ENCODE measurements around the gene SRRM5.
A peak's percentile ranks its signal among the peaks of the same experiment; 100 is the strongest.
"Not testable (repeated sequence)": the region's sequence is repeated elsewhere in the genome, so short reads cannot be mapped to it uniquely, and the experiment has no call there.

SRRM5 gene

DNA sequence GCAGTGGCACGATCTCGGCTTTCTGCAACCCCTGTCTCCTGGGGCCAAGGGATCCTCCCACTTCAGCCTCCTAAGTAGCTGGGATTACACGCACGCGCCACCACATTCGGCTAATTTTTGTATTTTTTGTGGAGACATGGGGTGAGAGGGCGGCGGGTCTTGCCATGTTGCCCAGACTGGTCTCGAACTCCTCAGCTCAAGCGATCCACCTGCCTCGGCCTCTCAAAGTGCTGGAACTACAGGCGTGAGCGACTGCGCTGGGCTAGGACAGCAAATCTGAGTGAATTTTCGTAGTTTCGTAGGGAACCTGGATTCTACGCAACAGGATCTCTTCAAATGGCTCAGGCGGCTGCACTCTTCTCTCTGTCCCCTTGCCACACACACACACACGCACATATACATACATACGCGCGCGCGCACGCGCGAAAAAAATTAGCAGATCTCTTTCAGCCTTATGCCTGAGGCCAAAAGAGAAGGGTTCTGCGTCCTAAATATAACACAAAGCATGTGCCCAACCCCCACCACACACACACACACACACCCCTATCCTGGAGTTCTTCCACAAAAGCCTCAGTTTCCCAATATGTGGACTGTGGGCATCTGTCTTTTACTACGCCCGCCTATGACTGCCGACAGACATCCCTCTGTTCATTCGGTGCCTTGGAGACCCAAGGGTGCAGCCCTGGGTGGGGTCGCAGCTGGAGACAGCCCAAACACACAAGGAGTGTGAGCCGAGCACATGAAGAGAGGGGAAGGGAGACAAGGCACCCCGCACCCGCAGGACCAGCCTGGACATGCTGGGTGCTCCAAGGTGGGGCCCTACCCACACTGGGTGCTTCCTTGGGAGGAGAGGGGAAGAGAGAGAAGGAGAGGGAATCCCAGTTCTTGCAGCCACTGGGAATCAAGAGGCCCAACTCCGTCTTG is 35.7 kb upstream of the SRRM5 start:
- H3K9me3 ChIP-seq: no peaks in the 10 kb centered on the region
- no peak for DNase-seq
- TF ChIP-seq, protein P1, sequence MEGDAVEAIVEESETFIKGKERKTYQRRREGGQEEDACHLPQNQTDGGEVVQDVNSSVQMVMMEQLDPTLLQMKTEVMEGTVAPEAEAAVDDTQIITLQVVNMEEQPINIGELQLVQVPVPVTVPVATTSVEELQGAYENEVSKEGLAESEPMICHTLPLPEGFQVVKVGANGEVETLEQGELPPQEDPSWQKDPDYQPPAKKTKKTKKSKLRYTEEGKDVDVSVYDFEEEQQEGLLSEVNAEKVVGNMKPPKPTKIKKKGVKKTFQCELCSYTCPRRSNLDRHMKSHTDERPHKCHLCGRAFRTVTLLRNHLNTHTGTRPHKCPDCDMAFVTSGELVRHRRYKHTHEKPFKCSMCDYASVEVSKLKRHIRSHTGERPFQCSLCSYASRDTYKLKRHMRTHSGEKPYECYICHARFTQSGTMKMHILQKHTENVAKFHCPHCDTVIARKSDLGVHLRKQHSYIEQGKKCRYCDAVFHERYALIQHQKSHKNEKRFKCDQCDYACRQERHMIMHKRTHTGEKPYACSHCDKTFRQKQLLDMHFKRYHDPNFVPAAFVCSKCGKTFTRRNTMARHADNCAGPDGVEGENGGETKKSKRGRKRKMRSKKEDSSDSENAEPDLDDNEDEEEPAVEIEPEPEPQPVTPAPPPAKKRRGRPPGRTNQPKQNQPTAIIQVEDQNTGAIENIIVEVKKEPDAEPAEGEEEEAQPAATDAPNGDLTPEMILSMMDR (IDR thresholded peaks at IDR 0.05; ENCODE audit: low read depth, low read length): no peak
- no peaks in the 10 kb centered on the region for H3K27me3 ChIP-seq
- no peaks in the 10 kb centered on the region for H3K36me3 ChIP-seq
- H3K4me1 ChIP-seq: no peaks in the 10 kb centered on the region
- H3K4me3 ChIP-seq (ENCODE audit: low read depth, low read length): peak overlapping the region; percentile 47

- TF ChIP-seq, protein P1 (IDR thresholded peaks at IDR 0.05; ENCODE audit: low read depth, low read length): no peak
- Histone ChIP-seq H3K4me3 (ENCODE audit: low read depth, low read length) (no peak overlapping the region), H3K27me3 (no peaks in the 10 kb centered on the region), H3K4me1 (no peaks in the 10 kb centered on the region), H3K9me3 (no peaks in the 10 kb centered on the region), H3K36me3 (no peaks in the 10 kb centered on the region)
- no peak for DNase-seq
Measured at GRCh38 chr19:43578787-43579186, 33.1 kb upstream of the SRRM5 start.

DNA sequence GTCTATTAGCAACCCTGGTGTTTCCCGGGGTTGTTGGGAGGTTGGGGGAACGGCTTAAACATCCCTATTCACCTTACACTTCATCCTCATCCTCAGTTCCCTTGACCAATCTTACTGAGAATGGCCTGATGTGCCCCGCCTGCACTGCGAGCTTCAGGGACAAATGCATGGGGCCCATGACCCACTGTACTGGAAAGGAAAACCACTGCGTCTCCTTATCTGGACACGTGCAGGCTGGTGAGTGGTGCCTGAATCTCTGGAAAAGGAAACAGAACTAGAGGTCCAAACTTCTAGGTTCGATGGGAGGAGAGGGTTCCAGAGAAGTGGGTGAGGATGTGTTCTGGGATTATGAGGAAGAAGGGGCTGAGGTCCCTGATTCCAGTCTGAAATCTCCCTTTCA is 30.4 kb upstream of the SRRM5 start:
- H3K27me3 ChIP-seq: no peaks in the 10 kb centered on the region
- peaks cover 6% of the 10 kb centered on the region for H3K4me1 ChIP-seq
- H3K36me3 ChIP-seq: no peaks in the 10 kb centered on the region
- DNase-seq: no peak
- TF ChIP-seq, protein P1 (IDR thresholded peaks at IDR 0.05; ENCODE audit: low read depth, low read length): no peak
- H3K9me3 ChIP-seq: no peaks in the 10 kb centered on the region
- H3K4me3 ChIP-seq (ENCODE audit: low read depth, low read length): no peak overlapping the region

- TF ChIP-seq, protein P1 (IDR thresholded peaks at IDR 0.05; ENCODE audit: low read depth, low read length): no peak
- Histone ChIP-seq H3K27me3 (no peaks in the 10 kb centered on the region), H3K4me3 (ENCODE audit: low read depth, low read length) (no peak overlapping the region), H3K9me3 (no peaks in the 10 kb centered on the region), H3K36me3 (no peaks in the 10 kb centered on the region), H3K4me1 (peaks cover 7% of the 10 kb centered on the region)
- no peak for DNase-seq
Measured at GRCh38 chr19:43582495-43582894, 29.4 kb upstream of the SRRM5 start.

DNA sequence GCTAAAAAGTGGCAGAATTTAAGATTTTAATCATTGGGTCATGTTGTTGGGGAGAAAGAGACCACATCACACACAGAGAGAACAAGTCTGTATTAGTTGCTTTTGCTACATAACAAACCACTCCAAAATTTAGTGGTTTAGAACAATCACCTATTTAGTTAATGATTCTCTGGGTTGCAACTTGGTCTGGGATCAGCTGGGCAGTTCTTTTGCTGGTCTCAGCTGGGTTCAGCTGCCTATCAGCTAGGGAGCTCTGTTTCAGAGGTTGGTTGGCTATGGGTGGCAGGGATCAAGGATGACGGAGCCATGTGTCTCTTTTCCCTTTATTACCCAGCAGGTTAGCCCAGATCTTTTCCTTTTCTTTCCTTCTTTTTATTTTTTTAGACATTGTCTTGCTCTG is 27.4 kb upstream of the SRRM5 start:
- peaks cover 7% of the 10 kb centered on the region for H3K4me1 ChIP-seq
- no peaks in the 10 kb centered on the region; the same call in 1 of the 2 replicates for H3K36me3 ChIP-seq
- no peaks in the 10 kb centered on the region for H3K9me3 ChIP-seq
- no peaks in the 10 kb centered on the region for H3K27me3 ChIP-seq
- TF ChIP-seq, protein P1 (IDR thresholded peaks at IDR 0.05; ENCODE audit: low read depth, low read length): no peak
- no peak overlapping the region for H3K4me3 ChIP-seq (ENCODE audit: low read depth, low read length)
- no peak for DNase-seq

GRCh38 chr19:43586346-43586745 is 25.5 kb upstream of the SRRM5 start:
- H3K9me3 ChIP-seq: no peaks in the 10 kb centered on the region
- H3K27me3 ChIP-seq: no peaks in the 10 kb centered on the region
- TF ChIP-seq, protein P1 (IDR thresholded peaks at IDR 0.05; ENCODE audit: low read depth, low read length): no peak
- no peaks in the 10 kb centered on the region; the same call in 1 of the 2 replicates for H3K36me3 ChIP-seq
- DNase-seq: no peak
- H3K4me3 ChIP-seq (ENCODE audit: low read depth, low read length): no peak overlapping the region
- H3K4me1 ChIP-seq: peaks cover 7% of the 10 kb centered on the region

DNA sequence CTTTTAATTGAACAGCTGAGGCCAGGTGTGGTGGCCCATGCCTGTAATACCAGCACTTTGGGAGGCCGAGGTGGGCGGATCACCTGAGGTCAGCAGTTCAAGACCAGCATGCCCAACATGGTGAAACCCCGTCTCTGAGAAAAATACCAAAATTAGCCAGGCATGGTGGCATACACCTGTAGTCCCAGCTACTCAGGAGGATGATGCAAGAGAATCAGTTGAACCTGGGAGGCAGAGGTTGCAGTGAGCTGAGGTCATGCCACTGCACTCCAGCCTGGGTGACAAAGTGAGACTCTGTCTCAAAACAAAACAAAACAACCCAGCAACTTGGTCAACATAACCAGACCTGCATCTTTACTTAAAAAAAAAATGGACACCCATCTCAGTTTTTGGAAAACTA is 24.9 kb upstream of the SRRM5 start:
- not testable (repeated sequence) for DNase-seq; H3K4me1 ChIP-seq; H3K27me3 ChIP-seq; H3K36me3 ChIP-seq; H3K9me3 ChIP-seq; H3K4me3 ChIP-seq (ENCODE audit: low read depth, low read length)

Data from BE2C (cell line).